ENCODE measurements around the gene ARFGAP2.

DNA sequence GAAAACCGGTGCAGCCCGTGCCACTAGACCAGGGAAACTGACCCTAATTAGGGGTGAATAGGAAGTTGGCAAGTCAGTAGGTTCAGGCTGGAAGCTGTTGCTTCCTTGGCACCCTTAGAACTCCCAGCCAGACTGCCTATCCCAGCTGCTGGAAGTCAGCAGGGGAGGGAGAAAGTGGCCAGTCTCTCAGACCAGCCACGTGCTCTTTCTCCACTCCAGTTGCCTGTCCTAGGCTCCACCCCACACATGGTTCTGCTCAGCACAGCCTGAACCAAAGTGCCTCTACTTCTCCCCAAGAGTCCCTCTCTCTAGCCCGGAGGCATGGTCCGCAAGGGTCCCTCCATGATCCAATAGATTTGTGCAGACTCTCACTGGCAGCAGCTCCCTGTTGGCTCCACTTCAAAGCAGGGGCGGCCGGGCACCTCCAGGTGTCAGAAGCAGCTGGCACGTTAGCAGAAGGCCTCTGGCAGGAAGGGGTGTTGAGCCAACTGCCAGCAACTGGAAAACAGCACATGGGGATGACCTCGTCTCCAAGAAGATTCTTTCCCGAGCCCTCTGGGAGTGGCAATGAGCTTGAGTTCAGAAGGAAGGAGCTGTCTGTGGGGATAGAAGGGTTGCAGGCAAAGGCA is 27.7 kb downstream of the ARFGAP2 start:
- TF ChIP-seq POLR2AphosphoS5 (IDR thresholded peaks at IDR 0.05) = no peak
- TF ChIP-seq, protein P1, sequence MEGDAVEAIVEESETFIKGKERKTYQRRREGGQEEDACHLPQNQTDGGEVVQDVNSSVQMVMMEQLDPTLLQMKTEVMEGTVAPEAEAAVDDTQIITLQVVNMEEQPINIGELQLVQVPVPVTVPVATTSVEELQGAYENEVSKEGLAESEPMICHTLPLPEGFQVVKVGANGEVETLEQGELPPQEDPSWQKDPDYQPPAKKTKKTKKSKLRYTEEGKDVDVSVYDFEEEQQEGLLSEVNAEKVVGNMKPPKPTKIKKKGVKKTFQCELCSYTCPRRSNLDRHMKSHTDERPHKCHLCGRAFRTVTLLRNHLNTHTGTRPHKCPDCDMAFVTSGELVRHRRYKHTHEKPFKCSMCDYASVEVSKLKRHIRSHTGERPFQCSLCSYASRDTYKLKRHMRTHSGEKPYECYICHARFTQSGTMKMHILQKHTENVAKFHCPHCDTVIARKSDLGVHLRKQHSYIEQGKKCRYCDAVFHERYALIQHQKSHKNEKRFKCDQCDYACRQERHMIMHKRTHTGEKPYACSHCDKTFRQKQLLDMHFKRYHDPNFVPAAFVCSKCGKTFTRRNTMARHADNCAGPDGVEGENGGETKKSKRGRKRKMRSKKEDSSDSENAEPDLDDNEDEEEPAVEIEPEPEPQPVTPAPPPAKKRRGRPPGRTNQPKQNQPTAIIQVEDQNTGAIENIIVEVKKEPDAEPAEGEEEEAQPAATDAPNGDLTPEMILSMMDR (IDR thresholded peaks at IDR 0.05) = no peak

Data from breast epithelium (tissue), 3 donors.